ENCODE data around the gene OR52I2.

DNA sequence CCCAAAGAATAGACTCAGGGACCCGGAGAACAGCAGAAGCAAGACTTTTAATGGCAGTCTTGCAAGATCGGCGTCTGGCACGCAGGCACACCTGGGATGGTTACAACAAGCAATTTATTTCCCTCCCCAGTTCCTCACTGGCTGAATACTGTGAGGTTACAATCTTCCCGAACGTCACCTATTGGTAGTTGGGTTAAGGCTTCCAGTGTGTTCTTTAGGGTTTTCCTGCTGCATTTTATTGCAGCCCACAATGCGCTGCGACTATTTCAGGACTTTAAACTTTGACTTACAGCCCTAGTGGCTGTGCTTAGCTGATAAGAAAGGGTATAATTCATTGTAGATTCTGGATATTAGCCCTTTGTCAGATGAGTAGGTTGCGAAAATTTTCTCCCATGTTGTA is 38.0 kb downstream of the OR52I2 start:
- TF ChIP-seq, protein P1, sequence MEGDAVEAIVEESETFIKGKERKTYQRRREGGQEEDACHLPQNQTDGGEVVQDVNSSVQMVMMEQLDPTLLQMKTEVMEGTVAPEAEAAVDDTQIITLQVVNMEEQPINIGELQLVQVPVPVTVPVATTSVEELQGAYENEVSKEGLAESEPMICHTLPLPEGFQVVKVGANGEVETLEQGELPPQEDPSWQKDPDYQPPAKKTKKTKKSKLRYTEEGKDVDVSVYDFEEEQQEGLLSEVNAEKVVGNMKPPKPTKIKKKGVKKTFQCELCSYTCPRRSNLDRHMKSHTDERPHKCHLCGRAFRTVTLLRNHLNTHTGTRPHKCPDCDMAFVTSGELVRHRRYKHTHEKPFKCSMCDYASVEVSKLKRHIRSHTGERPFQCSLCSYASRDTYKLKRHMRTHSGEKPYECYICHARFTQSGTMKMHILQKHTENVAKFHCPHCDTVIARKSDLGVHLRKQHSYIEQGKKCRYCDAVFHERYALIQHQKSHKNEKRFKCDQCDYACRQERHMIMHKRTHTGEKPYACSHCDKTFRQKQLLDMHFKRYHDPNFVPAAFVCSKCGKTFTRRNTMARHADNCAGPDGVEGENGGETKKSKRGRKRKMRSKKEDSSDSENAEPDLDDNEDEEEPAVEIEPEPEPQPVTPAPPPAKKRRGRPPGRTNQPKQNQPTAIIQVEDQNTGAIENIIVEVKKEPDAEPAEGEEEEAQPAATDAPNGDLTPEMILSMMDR (IDR thresholded peaks at IDR 0.05; ENCODE audit: low read depth, low read length, poor library complexity, severe bottlenecking) = no peak
- no peak for TF ChIP-seq EZH2phosphoT487 (IDR thresholded peaks at IDR 0.05; ENCODE audit: borderline replicate concordance, low read length)
